ENCODE data around the gene FOXP3.
A peak's percentile ranks its signal among the peaks of the same experiment; 100 is the strongest.

The FOXP3 gene

GRCh38 chrX:49230500-49231232, 33.8 kb downstream of the FOXP3 start:
- Mint-ChIP-seq H3K4me1 (peaks cover 12% of the 10 kb centered on the region), H3K36me3 (ENCODE audit: low read depth) (no peaks in the 10 kb centered on the region), H3K9me3 (no peaks in the 10 kb centered on the region), H3K27ac (peak overlapping the region; percentile 77), H3K4me3 (peak overlapping the region; percentile 74), H3K27me3 (no peaks in the 10 kb centered on the region)
- DNase-seq: peak; percentile 76
- ATAC-seq: peak; percentile 84

- H3K36me3 Mint-ChIP-seq (ENCODE audit: low read depth): no peaks in the 10 kb centered on the region
- no peak overlapping the region for H3K4me3 Mint-ChIP-seq
- ATAC-seq: no peak
- H3K4me1 Mint-ChIP-seq: peaks cover 8% of the 10 kb centered on the region
- no peaks in the 10 kb centered on the region for H3K27me3 Mint-ChIP-seq
- no peak for DNase-seq
- no peak overlapping the region for H3K27ac Mint-ChIP-seq
- H3K9me3 Mint-ChIP-seq: no peaks in the 10 kb centered on the region
Measured at GRCh38 chrX:49228185-49228584, 36.3 kb downstream of the FOXP3 start.

- Mint-ChIP-seq H3K36me3 (ENCODE audit: low read depth) (no peaks in the 10 kb centered on the region), H3K9me3 (no peaks in the 10 kb centered on the region), H3K4me1 (peaks cover 8% of the 10 kb centered on the region), H3K27ac (no peak overlapping the region), H3K4me3 (no peak overlapping the region), H3K27me3 (no peaks in the 10 kb centered on the region)
- DNase-seq (no peak), ATAC-seq (no peak)
Measured at GRCh38 chrX:49227726-49228125, 36.8 kb downstream of the FOXP3 start.

GRCh38 chrX:49226946-49227345, 37.6 kb downstream of the FOXP3 start:
- no peaks in the 10 kb centered on the region for H3K9me3 Mint-ChIP-seq
- no peak for DNase-seq
- peaks cover 8% of the 10 kb centered on the region for H3K4me1 Mint-ChIP-seq
- no peak overlapping the region for H3K27ac Mint-ChIP-seq
- ATAC-seq: no peak
- H3K4me3 Mint-ChIP-seq: no peak overlapping the region
- H3K36me3 Mint-ChIP-seq (ENCODE audit: low read depth): no peaks in the 10 kb centered on the region
- no peaks in the 10 kb centered on the region for H3K27me3 Mint-ChIP-seq

- Mint-ChIP-seq H3K36me3 (ENCODE audit: low read depth) (no peaks in the 10 kb centered on the region), H3K4me1 (peaks cover 3% of the 10 kb centered on the region), H3K4me3 (no peak overlapping the region), H3K9me3 (no peaks in the 10 kb centered on the region), H3K27ac (no peak overlapping the region), H3K27me3 (no peaks in the 10 kb centered on the region)
- ATAC-seq (no peak), DNase-seq (no peak)
Measured at GRCh38 chrX:49225858-49226257, 38.7 kb downstream of the FOXP3 start.

GRCh38 chrX:49221868-49222267, 42.6 kb downstream of the FOXP3 start:
- Mint-ChIP-seq H3K36me3 (ENCODE audit: low read depth) (no peaks in the 10 kb centered on the region), H3K4me1 (no peaks in the 10 kb centered on the region), H3K4me3 (no peak overlapping the region), H3K27me3 (no peaks in the 10 kb centered on the region), H3K27ac (no peak overlapping the region), H3K9me3 (no peaks in the 10 kb centered on the region)
- ATAC-seq (no peak), DNase-seq (no peak)

- DNase-seq: no peak
- Mint-ChIP-seq H3K27me3 (no peaks in the 10 kb centered on the region), H3K9me3 (no peaks in the 10 kb centered on the region), H3K4me1 (no peaks in the 10 kb centered on the region), H3K36me3 (ENCODE audit: low read depth) (no peaks in the 10 kb centered on the region), H3K4me3 (no peak overlapping the region), H3K27ac (no peak overlapping the region)
- no peak for ATAC-seq
Measured at GRCh38 chrX:49220100-49220499, 44.4 kb downstream of the FOXP3 start.

GRCh38 chrX:49214996-49215526, 49.4 kb downstream of the FOXP3 start:
- H3K27ac Mint-ChIP-seq: no peak overlapping the region
- H3K27me3 Mint-ChIP-seq: no peaks in the 10 kb centered on the region
- DNase-seq: no peak
- ATAC-seq: no peak
- no peaks in the 10 kb centered on the region for H3K4me1 Mint-ChIP-seq
- no peak overlapping the region for H3K4me3 Mint-ChIP-seq
- H3K9me3 Mint-ChIP-seq: no peaks in the 10 kb centered on the region
- H3K36me3 Mint-ChIP-seq (ENCODE audit: low read depth): no peaks in the 10 kb centered on the region

GRCh38 chrX:49214416-49214815, 50.1 kb downstream of the FOXP3 start:
- no peaks in the 10 kb centered on the region for H3K27me3 Mint-ChIP-seq
- H3K4me3 Mint-ChIP-seq: no peak overlapping the region
- no peak for ATAC-seq

GRCh38 chrX:49212861-49213260, 51.6 kb downstream of the FOXP3 start:
- H3K27me3 Mint-ChIP-seq: no peaks in the 10 kb centered on the region
- no peak overlapping the region for H3K4me3 Mint-ChIP-seq
- H3K27ac Mint-ChIP-seq: no peak overlapping the region
- no peak for DNase-seq
- ATAC-seq: no peak
- H3K9me3 Mint-ChIP-seq: no peaks in the 10 kb centered on the region
- no peaks in the 10 kb centered on the region for H3K36me3 Mint-ChIP-seq (ENCODE audit: low read depth)
- peaks cover 2% of the 10 kb centered on the region for H3K4me1 Mint-ChIP-seq

More at GRCh38 chrX:49214416-49214815, 50.1 kb downstream of the FOXP3 start:
- no peak overlapping the region for H3K27ac Mint-ChIP-seq
- H3K4me1 Mint-ChIP-seq: peaks cover 2% of the 10 kb centered on the region
- H3K9me3 Mint-ChIP-seq: no peaks in the 10 kb centered on the region
- no peak for DNase-seq
- no peaks in the 10 kb centered on the region for H3K36me3 Mint-ChIP-seq (ENCODE audit: low read depth)

GRCh38 chrX:49212209-49212608, 52.3 kb downstream of the FOXP3 start:
- no peak overlapping the region for H3K27ac Mint-ChIP-seq
- no peak for ATAC-seq
- H3K4me1 Mint-ChIP-seq: peaks cover 2% of the 10 kb centered on the region

GRCh38 chrX:49211074-49211473, 53.4 kb downstream of the FOXP3 start:
- Mint-ChIP-seq H3K36me3 (ENCODE audit: low read depth) (no peaks in the 10 kb centered on the region), H3K4me3 (no peak overlapping the region), H3K4me1 (peaks cover 2% of the 10 kb centered on the region), H3K27me3 (no peaks in the 10 kb centered on the region), H3K9me3 (no peaks in the 10 kb centered on the region), H3K27ac (no peak overlapping the region)
- DNase-seq: no peak
- no peak for ATAC-seq

More at GRCh38 chrX:49212209-49212608, 52.3 kb downstream of the FOXP3 start:
- DNase-seq: no peak
- H3K27me3 Mint-ChIP-seq: no peaks in the 10 kb centered on the region
- H3K4me3 Mint-ChIP-seq: no peak overlapping the region
- H3K36me3 Mint-ChIP-seq (ENCODE audit: low read depth): no peaks in the 10 kb centered on the region
- H3K9me3 Mint-ChIP-seq: no peaks in the 10 kb centered on the region

GRCh38 chrX:49210406-49210805, 54.1 kb downstream of the FOXP3 start:
- H3K27ac Mint-ChIP-seq: no peak overlapping the region
- ATAC-seq (no peak), DNase-seq (no peak)
- no peaks in the 10 kb centered on the region for H3K9me3 Mint-ChIP-seq
- no peaks in the 10 kb centered on the region for H3K27me3 Mint-ChIP-seq
- no peaks in the 10 kb centered on the region for H3K36me3 Mint-ChIP-seq (ENCODE audit: low read depth)
- no peak overlapping the region for H3K4me3 Mint-ChIP-seq
- H3K4me1 Mint-ChIP-seq: peaks cover 2% of the 10 kb centered on the region

GRCh38 chrX:49209434-49210251, 54.9 kb downstream of the FOXP3 start:
- Mint-ChIP-seq H3K4me3 (peak overlapping the region; percentile 17), H3K36me3 (ENCODE audit: low read depth) (no peaks in the 10 kb centered on the region), H3K9me3 (no peaks in the 10 kb centered on the region), H3K27ac (no peak overlapping the region), H3K27me3 (no peaks in the 10 kb centered on the region), H3K4me1 (peaks cover 2% of the 10 kb centered on the region)
- ATAC-seq (peak; percentile 59), DNase-seq (peak; percentile 25)

GRCh38 chrX:49208399-49208798, 56.1 kb downstream of the FOXP3 start:
- ATAC-seq: no peak

More at GRCh38 chrX:49208399-49208798, 56.1 kb downstream of the FOXP3 start:
- H3K36me3 Mint-ChIP-seq (ENCODE audit: low read depth): no peaks in the 10 kb centered on the region
- peaks cover 2% of the 10 kb centered on the region for H3K4me1 Mint-ChIP-seq
- H3K4me3 Mint-ChIP-seq: no peak overlapping the region
- H3K27ac Mint-ChIP-seq: no peak overlapping the region
- no peaks in the 10 kb centered on the region for H3K9me3 Mint-ChIP-seq
- DNase-seq: no peak
- no peaks in the 10 kb centered on the region for H3K27me3 Mint-ChIP-seq
